Right atrium auricular region (tissue), 2 donors: ENCODE results near the gene PHLDA3. TPM values are rescaled to one million over a fixed set of nuclear protein-coding genes. Genes with fewer than 3 reads are reported as not detected.

ENCODE experiments used
- DNase-seq: peaks from one replicate; pipeline ENCODE4 v3.0.0-alpha.2; 2019; ENCODE audit warnings: low spot score
- H3K27ac ChIP-seq, 2 donors: fragments of 200-600 bp; sonication (generic); 1 replicate in 1 of 2; 2 replicates in 1 of 2; pipeline ENCODE4 v1.5.1; 2016 to 2019
- H3K27me3 ChIP-seq, 2 donors: fragments of 200-600 bp; sonication (generic); one replicate each; pipeline versions ENCODE4 v1.5.1 to v1.6.0; 2017 to 2019
- H3K36me3 ChIP-seq: fragments of 200-600 bp; sonication (generic); one replicate; pipeline ENCODE4 v1.5.1; 2016
- H3K4me1 ChIP-seq, 2 donors: fragments of 200-600 bp; sonication (generic); one replicate each; pipeline versions ENCODE4 v1.5.1 to v1.6.0; 2017 to 2019
- H3K4me3 ChIP-seq, 2 donors: fragments of 200-600 bp; sonication (generic); 1 replicate in 1 of 2; 2 replicates in 1 of 2; pipeline ENCODE4 v1.5.1; 2017 to 2019; ENCODE audit warnings: mild to moderate bottlenecking in 1 of 2, moderate library complexity in 1 of 2
- H3K9me3 ChIP-seq, 2 donors: fragments of 200-600 bp; sonication (generic); one replicate each; pipeline ENCODE4 v1.5.1; 2019
- total RNA-seq, 2 donors: library from RNA; depleted of rRNA; stranded (reverse); fragments of >200 nt; gene quantifications; one replicate each; pipeline ENCODE4 v1.1.0, GENCODE V29; 2016
- TF ChIP-seq, protein P1 (sequence below), 2 donors: fragments of 200-600 bp; sonication (generic); IDR thresholded peaks; one replicate each; pipeline ENCODE4 v1.5.1; 2019; ENCODE audit warnings: antibody characterized with exemption in 2 of 2

The PHLDA3 gene
- total RNA-seq, 2 donors from 2014 or later = 29.5 to 31.9 TPM

DNA sequence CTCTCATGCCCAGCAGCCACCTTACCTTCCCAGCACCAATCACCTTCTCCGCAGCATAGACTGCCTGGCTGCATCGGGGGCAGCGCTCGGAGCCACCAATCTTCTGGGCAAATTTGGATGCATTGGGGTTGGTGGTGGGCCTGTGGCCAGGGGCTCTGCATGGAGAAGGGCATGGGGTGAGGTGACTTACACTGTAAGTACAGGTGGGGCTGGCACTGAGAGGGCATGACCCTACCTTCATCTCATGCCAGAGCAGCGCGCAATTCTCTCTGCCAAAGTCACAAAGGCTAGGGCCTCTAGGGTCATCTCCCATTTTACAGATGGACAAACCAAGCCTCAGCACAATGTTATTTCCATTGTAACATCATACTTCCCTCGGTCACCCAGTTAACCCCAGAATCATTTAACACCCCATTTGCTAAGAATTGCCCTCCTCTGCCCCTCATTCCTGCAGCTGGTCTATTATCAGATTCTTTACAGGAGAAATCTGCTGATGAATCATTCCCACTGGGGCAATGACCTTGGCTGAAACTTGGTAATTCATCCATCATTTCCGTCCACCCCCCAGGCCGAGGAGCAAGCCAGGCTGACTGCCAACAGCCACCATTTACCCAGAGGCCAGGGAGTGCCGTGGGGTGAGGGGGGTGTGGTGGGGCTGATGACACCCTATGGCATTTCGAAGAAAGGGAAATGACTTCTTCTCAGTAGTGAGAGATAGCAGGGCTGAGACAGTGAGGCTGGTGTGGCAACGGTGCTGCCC, 20.0 kb upstream of the PHLDA3 start:
- H3K4me1 ChIP-seq = peaks cover 0 to 71% of the 10 kb centered on the region in 2 donors
- DNase-seq = no peak
- H3K36me3 ChIP-seq = peaks cover 62% of the 10 kb centered on the region
- H3K4me3 ChIP-seq = no peak overlapping the region
- H3K27ac ChIP-seq = peak overlapping the region; percentile 3 to 54
- TF ChIP-seq, protein P1, sequence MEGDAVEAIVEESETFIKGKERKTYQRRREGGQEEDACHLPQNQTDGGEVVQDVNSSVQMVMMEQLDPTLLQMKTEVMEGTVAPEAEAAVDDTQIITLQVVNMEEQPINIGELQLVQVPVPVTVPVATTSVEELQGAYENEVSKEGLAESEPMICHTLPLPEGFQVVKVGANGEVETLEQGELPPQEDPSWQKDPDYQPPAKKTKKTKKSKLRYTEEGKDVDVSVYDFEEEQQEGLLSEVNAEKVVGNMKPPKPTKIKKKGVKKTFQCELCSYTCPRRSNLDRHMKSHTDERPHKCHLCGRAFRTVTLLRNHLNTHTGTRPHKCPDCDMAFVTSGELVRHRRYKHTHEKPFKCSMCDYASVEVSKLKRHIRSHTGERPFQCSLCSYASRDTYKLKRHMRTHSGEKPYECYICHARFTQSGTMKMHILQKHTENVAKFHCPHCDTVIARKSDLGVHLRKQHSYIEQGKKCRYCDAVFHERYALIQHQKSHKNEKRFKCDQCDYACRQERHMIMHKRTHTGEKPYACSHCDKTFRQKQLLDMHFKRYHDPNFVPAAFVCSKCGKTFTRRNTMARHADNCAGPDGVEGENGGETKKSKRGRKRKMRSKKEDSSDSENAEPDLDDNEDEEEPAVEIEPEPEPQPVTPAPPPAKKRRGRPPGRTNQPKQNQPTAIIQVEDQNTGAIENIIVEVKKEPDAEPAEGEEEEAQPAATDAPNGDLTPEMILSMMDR (IDR thresholded peaks at IDR 0.05) = no peak
- no peaks in the 10 kb centered on the region for H3K27me3 ChIP-seq
- H3K9me3 ChIP-seq = no peaks in the 10 kb centered on the region

DNA sequence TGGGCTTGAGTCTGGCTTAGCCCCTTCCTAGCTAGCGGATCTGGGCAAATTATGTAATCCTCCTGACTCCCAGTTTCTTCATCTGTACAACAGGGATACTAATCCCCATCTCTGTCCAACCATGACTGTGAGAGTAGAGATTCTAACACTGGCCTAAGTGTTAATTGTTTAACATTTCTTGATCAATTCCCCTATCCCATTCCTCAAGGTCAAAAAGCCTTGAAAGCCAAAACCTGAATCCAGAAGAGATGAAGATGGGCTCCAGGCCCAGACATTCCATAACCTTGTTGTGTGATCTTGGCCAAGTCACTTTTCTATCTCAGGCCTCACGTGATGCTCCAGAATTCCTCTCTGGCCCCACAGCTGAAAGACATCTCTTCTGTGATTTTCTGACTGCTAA, 18.8 kb upstream of the PHLDA3 start:
- Histone ChIP-seq H3K9me3 (no peaks in the 10 kb centered on the region), H3K27me3 (no peaks in the 10 kb centered on the region), H3K4me1 (peaks cover 0 to 58% of the 10 kb centered on the region in 2 donors), H3K4me3 (no peak overlapping the region), H3K27ac (no peak overlapping the region), H3K36me3 (peaks cover 64% of the 10 kb centered on the region)
- no peak for DNase-seq
- TF ChIP-seq, protein P1 (IDR thresholded peaks at IDR 0.05) = no peak

DNA sequence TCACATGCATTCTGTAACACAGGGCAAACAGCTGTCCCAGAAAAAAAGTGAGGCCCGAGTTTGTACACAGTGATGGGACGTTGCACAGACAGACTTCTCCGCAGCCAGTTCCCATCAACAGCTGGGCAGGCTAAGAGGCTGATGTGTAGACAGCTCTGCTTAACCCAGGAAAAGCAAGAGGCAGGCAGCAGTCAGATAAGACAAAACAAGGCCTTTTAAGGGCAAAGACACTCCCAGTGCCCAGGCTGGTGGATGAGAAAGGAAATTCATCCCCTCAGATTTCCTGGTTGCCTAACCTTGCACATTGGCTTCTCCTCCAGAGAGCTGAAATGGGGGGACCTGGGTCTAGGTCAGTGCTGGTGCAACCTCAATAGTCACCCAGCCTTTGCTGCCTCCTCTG, 17.2 kb upstream of the PHLDA3 start:
- Histone ChIP-seq H3K4me1 (peaks cover 0 to 59% of the 10 kb centered on the region in 2 donors), H3K27ac (peak overlapping the region; percentile 26 to 43)

DNA sequence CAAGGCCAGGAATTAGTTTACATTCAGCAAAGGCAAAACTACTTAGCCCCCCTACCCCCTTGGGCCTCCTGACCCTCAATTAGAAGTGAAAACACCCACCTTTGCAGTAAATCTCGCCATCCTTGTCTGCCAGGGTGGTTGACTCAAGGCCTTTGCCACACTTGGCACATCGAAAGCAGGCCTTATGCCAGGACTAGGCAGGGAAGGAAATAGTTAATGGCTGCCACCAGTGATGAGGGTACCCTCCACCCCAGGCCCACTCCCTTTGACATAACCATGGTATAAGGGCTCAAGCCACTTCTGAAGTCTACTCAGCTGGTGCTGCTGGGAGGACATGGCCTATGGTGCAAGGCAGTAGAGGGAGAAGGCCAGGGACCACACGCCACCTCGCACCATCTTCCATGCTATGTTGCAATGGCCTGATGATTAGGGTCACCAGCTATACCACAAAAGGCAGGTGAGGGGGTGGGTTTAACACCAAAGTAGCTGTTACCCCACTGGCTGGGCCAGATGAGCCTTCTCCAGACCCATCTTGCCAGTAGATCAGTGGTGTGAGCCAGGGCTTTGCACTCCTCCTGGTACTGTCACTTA, 16.3 kb upstream of the PHLDA3 start:
- Histone ChIP-seq H3K27ac (peak overlapping the region; percentile 26 to 43), H3K36me3 (peaks cover 61% of the 10 kb centered on the region), H3K27me3 (no peaks in the 10 kb centered on the region)

More for the DNA sequence above, 17.2 kb upstream of the PHLDA3 start:
- Histone ChIP-seq H3K36me3 (peaks cover 61% of the 10 kb centered on the region), H3K4me3 (no peak overlapping the region), H3K9me3 (no peaks in the 10 kb centered on the region), H3K27me3 (no peaks in the 10 kb centered on the region)
- no peak for DNase-seq
- TF ChIP-seq, protein P1 (IDR thresholded peaks at IDR 0.05) = no peak

DNA sequence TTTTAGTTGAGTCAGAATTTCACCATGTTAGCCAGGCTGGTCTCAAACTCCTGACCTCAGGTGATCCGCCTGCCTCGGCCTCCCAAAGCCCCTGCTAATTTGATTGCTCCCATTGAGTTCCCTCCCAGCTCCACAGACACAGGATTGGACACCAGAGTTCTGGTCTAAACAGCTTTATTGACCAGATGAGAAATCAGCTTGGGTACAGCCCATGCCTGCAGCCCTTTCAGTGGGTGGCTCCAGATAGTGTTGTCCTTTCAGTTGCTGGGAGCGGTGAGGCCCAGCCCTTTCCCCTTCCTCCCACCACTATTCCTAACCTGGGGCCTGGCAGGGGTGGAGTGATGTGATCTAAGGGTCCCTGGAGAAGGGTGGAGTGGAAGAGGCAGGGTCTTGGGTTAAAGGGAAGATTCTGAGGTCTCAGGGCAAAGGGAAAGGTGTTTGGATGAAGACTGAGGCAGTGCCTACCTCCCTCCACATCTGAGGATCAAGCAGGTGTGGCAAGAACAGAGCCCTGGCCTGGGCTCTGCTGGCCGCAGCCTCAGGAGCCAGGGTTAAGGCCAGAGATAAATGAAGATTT, 14.5 kb upstream of the PHLDA3 start:
- peaks cover 0 to 44% of the 10 kb centered on the region in 2 donors for H3K4me1 ChIP-seq
- no peak overlapping the region for H3K27ac ChIP-seq
- H3K27me3 ChIP-seq = no peaks in the 10 kb centered on the region
- DNase-seq = no peak
- no peak overlapping the region for H3K4me3 ChIP-seq
- no peaks in the 10 kb centered on the region for H3K9me3 ChIP-seq
- TF ChIP-seq, protein P1 (IDR thresholded peaks at IDR 0.05) = no peak
- H3K36me3 ChIP-seq = peaks cover 50% of the 10 kb centered on the region

More for the DNA sequence above, 16.3 kb upstream of the PHLDA3 start:
- H3K9me3 ChIP-seq = no peaks in the 10 kb centered on the region
- TF ChIP-seq, protein P1 (IDR thresholded peaks at IDR 0.05) = no peak
- peaks cover 0 to 59% of the 10 kb centered on the region in 2 donors for H3K4me1 ChIP-seq
- no peak for DNase-seq
- no peak overlapping the region for H3K4me3 ChIP-seq
